ENCODE measurements around the gene BST2. TPM values are rescaled to one million over a fixed set of nuclear protein-coding genes. Genes with fewer than 3 reads are reported as not detected.

Gene BST2
- polyA plus RNA-seq, 1 donor: 31.4 TPM

DNA sequence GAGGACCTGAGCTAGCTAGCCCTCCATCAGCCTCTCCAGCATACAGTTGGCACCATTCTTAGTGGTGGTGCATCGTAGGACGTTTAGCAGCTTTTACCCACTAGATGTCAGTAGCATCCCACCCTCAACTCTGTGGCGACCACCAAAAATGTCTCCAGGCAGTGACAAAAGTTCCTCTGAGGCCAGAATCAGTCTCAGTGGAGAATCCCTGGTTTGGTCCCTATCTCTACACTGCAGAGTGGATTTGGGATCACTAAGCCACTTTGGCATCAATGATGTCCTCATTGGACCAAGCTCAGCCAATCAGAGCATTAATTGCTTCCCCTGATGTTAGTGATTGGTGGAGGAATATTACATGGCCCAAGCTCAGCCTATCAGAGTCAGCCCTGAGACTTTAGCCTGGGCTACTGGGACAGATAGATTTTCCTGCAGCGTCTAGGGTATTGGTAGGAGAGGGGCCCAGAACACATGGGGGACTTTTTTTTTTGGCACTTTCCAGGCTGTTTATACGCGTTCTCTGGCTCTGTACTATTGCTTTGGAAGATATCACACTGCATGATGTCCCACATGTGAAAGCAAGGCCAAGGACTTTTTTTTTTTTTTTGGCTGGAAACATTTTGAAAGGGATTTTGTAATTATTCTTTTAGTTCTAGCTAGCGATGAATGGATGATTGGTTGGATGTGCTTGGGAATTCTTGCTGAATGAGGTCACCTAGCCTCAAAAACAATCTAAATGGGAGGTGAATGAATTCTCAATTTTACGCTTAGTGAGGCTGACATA is 36.0 kb upstream of the BST2 start:
- no peak for DNase-seq
- Histone ChIP-seq H3K9me3 (ENCODE audit: control insufficient read depth, low read depth, low read length) (peaks cover 2% of the 10 kb centered on the region), H3K4me1 (ENCODE audit: control insufficient read depth, insufficient read depth, low read length) (no peaks in the 10 kb centered on the region), H3K27me3 (ENCODE audit: control insufficient read depth, insufficient read depth, low read length) (no peaks in the 10 kb centered on the region), H3K27ac (ENCODE audit: low read length) (no peak overlapping the region), H3K4me3 (ENCODE audit: low read length) (no peak overlapping the region), H3K36me3 (ENCODE audit: control insufficient read depth, insufficient read depth, low read length) (no peaks in the 10 kb centered on the region)
- WGBS (ENCODE audit: insufficient coverage, low lambda C conversion rate): no CpG with 5 or more reads among the region's 8 CpGs

- no CpG with 5 or more reads among the region's 7 CpGs for WGBS (ENCODE audit: insufficient coverage, low lambda C conversion rate)
- DNase-seq: no peak
These were observed 31.4 kb upstream of the BST2 start for GRCh38 chr19:17436874-17437267.

GRCh38 chr19:17436094-17436873 is 30.9 kb upstream of the BST2 start:
- no peak overlapping the region for H3K27ac ChIP-seq (ENCODE audit: low read length)
- no peak for DNase-seq
- WGBS (ENCODE audit: insufficient coverage, low lambda C conversion rate): 100% methylated on average over 1 of the region's 25 CpGs
- H3K9me3 ChIP-seq (ENCODE audit: control insufficient read depth, low read depth, low read length): peaks cover 5% of the 10 kb centered on the region
- no peak overlapping the region for H3K4me3 ChIP-seq (ENCODE audit: low read length)
- no peaks in the 10 kb centered on the region for H3K4me1 ChIP-seq (ENCODE audit: control insufficient read depth, insufficient read depth, low read length)
- no peaks in the 10 kb centered on the region for H3K27me3 ChIP-seq (ENCODE audit: control insufficient read depth, insufficient read depth, low read length)
- no peaks in the 10 kb centered on the region for H3K36me3 ChIP-seq (ENCODE audit: control insufficient read depth, insufficient read depth, low read length)

More at GRCh38 chr19:17436874-17437267, 31.4 kb upstream of the BST2 start:
- no peaks in the 10 kb centered on the region for H3K36me3 ChIP-seq (ENCODE audit: control insufficient read depth, insufficient read depth, low read length)
- H3K27me3 ChIP-seq (ENCODE audit: control insufficient read depth, insufficient read depth, low read length): no peaks in the 10 kb centered on the region
- H3K4me3 ChIP-seq (ENCODE audit: low read length): no peak overlapping the region
- no peak overlapping the region for H3K27ac ChIP-seq (ENCODE audit: low read length)
- peaks cover 5% of the 10 kb centered on the region for H3K9me3 ChIP-seq (ENCODE audit: control insufficient read depth, low read depth, low read length)
- H3K4me1 ChIP-seq (ENCODE audit: control insufficient read depth, insufficient read depth, low read length): no peaks in the 10 kb centered on the region

GRCh38 chr19:17435218-17435617 is 29.8 kb upstream of the BST2 start:
- H3K27ac ChIP-seq (ENCODE audit: low read length): no peak overlapping the region
- DNase-seq: no peak
- H3K4me3 ChIP-seq (ENCODE audit: low read length): no peak overlapping the region
- H3K4me1 ChIP-seq (ENCODE audit: control insufficient read depth, insufficient read depth, low read length): no peaks in the 10 kb centered on the region
- no peaks in the 10 kb centered on the region for H3K27me3 ChIP-seq (ENCODE audit: control insufficient read depth, insufficient read depth, low read length)
- peaks cover 5% of the 10 kb centered on the region for H3K9me3 ChIP-seq (ENCODE audit: control insufficient read depth, low read depth, low read length)
- no peaks in the 10 kb centered on the region for H3K36me3 ChIP-seq (ENCODE audit: control insufficient read depth, insufficient read depth, low read length)
- no CpG with 5 or more reads among the region's 7 CpGs for WGBS (ENCODE audit: insufficient coverage, low lambda C conversion rate)

DNA sequence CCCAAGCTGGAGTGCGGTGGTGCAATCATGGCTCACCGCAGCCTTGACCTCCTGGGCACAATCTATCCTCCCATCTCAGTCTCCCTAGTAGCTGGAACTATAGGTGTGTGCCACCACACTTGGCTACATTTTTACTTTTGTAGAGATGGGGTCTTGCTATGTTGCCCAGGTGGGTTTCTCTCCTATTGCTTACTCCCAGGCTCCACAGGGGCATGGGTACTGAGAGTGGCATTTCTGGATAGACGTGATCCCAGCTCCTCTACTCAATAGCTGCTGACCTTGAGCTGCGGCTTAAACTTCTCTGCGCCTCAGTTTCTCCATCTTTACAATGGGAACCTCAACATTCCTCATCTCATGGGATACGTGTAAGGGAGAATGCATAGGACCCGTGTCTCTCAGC is 26.0 kb upstream of the BST2 start:
- no peaks in the 10 kb centered on the region for H3K4me1 ChIP-seq (ENCODE audit: control insufficient read depth, insufficient read depth, low read length)
- peaks cover 2% of the 10 kb centered on the region for H3K9me3 ChIP-seq (ENCODE audit: control insufficient read depth, low read depth, low read length)
- H3K27ac ChIP-seq (ENCODE audit: low read length): no peak overlapping the region
- H3K27me3 ChIP-seq (ENCODE audit: control insufficient read depth, insufficient read depth, low read length): no peaks in the 10 kb centered on the region
- H3K36me3 ChIP-seq (ENCODE audit: control insufficient read depth, insufficient read depth, low read length): no peaks in the 10 kb centered on the region
- no peak for DNase-seq
- no CpG with 5 or more reads among the region's 7 CpGs for WGBS (ENCODE audit: insufficient coverage, low lambda C conversion rate)
- H3K4me3 ChIP-seq (ENCODE audit: low read length): no peak overlapping the region

DNA sequence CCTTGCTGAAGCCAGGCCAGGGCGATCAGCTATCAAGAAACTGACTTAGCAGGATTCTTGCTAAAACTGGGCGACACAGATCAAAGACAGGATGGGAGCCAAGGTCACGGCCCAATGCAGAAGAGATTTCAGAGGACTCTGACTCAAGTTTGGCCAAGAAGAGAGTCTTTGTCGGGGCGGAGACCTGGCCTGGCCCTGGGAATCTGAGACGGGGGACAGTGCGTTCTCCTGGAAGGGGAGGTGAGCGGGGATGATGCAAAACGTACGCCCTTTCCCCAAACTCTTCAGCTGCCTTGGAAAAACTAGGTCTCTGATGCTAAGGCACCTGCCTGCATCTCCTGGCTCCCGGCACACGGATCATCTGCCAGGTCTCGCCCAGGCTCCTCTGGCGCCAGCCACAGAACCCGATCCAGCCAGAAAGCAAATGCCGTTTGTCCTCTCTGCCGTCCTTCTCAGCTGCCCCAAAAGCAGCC is 24.2 kb upstream of the BST2 start:
- H3K36me3 ChIP-seq (ENCODE audit: control insufficient read depth, insufficient read depth, low read length): no peaks in the 10 kb centered on the region
- DNase-seq: no peak
- no peaks in the 10 kb centered on the region for H3K27me3 ChIP-seq (ENCODE audit: control insufficient read depth, insufficient read depth, low read length)
- H3K4me1 ChIP-seq (ENCODE audit: control insufficient read depth, insufficient read depth, low read length): peaks cover 4% of the 10 kb centered on the region
- H3K9me3 ChIP-seq (ENCODE audit: control insufficient read depth, low read depth, low read length): no peaks in the 10 kb centered on the region
- H3K27ac ChIP-seq (ENCODE audit: low read length): no peak overlapping the region
- WGBS (ENCODE audit: insufficient coverage, low lambda C conversion rate): no CpG with 5 or more reads among the region's 17 CpGs
- H3K4me3 ChIP-seq (ENCODE audit: low read length): no peak overlapping the region

- Histone ChIP-seq H3K27me3 (ENCODE audit: control insufficient read depth, insufficient read depth, low read length) (no peaks in the 10 kb centered on the region), H3K27ac (ENCODE audit: low read length) (no peak overlapping the region), H3K36me3 (ENCODE audit: control insufficient read depth, insufficient read depth, low read length) (peaks cover 13% of the 10 kb centered on the region), H3K9me3 (ENCODE audit: control insufficient read depth, low read depth, low read length) (no peaks in the 10 kb centered on the region), H3K4me3 (ENCODE audit: low read length) (no peak overlapping the region), H3K4me1 (ENCODE audit: control insufficient read depth, insufficient read depth, low read length) (peaks cover 4% of the 10 kb centered on the region)
- peak; percentile 33 to 40 for DNase-seq
- 0% methylated on average over 2 of the region's 27 CpGs for WGBS (ENCODE audit: insufficient coverage, low lambda C conversion rate)
These were observed 19.4 kb upstream of the BST2 start for GRCh38 chr19:17424743-17425365.

DNA sequence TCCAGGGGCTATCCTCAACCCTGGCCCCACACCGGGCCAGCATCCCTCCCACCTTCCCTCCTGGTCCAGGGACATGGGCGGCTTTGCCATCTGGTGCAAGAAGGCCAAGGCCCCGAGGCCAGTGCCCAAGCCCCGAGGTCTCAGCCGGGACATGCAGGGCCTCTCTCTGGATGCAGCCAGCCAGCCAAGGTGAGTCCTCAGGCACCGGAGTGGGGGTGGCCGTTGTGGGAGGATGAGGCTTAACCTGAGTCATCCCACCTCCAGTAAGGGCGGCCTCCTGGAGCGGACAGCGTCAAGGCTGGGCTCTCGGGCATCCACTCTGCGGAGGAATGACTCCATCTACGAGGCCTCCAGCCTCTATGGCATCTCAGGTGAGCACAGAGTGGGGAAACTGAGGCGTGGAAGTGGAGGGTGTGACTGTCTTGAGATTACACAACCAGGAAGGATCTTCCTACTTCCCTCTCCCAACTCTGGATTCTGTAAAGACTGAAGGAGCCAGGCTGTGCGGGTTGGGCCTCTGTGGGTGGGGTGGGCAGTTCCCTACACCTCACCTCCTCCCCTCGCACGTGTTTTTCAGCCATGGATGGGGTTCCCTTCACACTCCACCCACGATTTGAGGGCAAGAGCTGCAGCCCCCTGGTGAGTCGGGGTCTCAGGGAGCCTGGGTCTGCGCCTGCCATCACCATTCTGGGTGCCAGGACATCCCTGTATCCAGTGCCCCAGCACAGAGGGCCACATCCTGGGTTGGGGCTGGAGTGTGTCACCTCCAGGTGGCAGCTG is 18.2 kb upstream of the BST2 start:
- Histone ChIP-seq H3K4me1 (ENCODE audit: control insufficient read depth, insufficient read depth, low read length) (peaks cover 7% of the 10 kb centered on the region), H3K9me3 (ENCODE audit: control insufficient read depth, low read depth, low read length) (no peaks in the 10 kb centered on the region), H3K36me3 (ENCODE audit: control insufficient read depth, insufficient read depth, low read length) (peaks cover 13% of the 10 kb centered on the region), H3K27me3 (ENCODE audit: control insufficient read depth, insufficient read depth, low read length) (no peaks in the 10 kb centered on the region), H3K4me3 (ENCODE audit: low read length) (no peak overlapping the region), H3K27ac (ENCODE audit: low read length) (no peak overlapping the region)
- WGBS (ENCODE audit: insufficient coverage, low lambda C conversion rate): no CpG with 5 or more reads among the region's 20 CpGs
- DNase-seq: no peak

DNA sequence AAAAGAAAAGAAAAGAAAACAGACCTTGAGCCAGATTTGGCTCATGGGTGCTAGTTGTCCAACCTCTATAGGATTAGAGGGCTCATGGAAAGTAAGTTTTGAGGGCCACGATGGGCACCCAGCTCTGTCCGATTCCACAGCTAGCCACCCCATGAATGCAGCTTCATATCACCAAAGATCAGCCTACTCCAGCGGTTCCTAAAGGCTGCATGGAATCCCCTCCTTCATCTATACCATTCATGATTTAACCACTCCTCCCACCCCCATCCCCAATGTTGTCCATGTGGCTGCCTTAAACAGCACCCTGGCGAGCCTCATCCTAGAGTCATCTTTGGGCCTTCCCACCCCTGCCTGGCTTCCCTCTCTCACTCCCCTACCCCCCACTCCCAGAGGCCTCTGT is 16.5 kb upstream of the BST2 start:
- no CpG with 5 or more reads among the region's 4 CpGs for WGBS (ENCODE audit: insufficient coverage, low lambda C conversion rate)
- DNase-seq: no peak
- H3K4me3 ChIP-seq (ENCODE audit: low read length): no peak overlapping the region
- H3K36me3 ChIP-seq (ENCODE audit: control insufficient read depth, insufficient read depth, low read length): peaks cover 13% of the 10 kb centered on the region
- H3K4me1 ChIP-seq (ENCODE audit: control insufficient read depth, insufficient read depth, low read length): peaks cover 7% of the 10 kb centered on the region
- no peaks in the 10 kb centered on the region for H3K27me3 ChIP-seq (ENCODE audit: control insufficient read depth, insufficient read depth, low read length)
- no peak overlapping the region for H3K27ac ChIP-seq (ENCODE audit: low read length)
- no peaks in the 10 kb centered on the region for H3K9me3 ChIP-seq (ENCODE audit: control insufficient read depth, low read depth, low read length)

- Histone ChIP-seq H3K4me1 (ENCODE audit: control insufficient read depth, insufficient read depth, low read length) (peaks cover 7% of the 10 kb centered on the region), H3K4me3 (ENCODE audit: low read length) (peak overlapping the region; percentile 75), H3K27me3 (ENCODE audit: control insufficient read depth, insufficient read depth, low read length) (peaks cover 2% of the 10 kb centered on the region), H3K27ac (ENCODE audit: low read length) (no peak overlapping the region), H3K9me3 (ENCODE audit: control insufficient read depth, low read depth, low read length) (no peaks in the 10 kb centered on the region), H3K36me3 (ENCODE audit: control insufficient read depth, insufficient read depth, low read length) (peaks cover 13% of the 10 kb centered on the region)
- no CpG with 5 or more reads among the region's 25 CpGs for WGBS (ENCODE audit: insufficient coverage, low lambda C conversion rate)
- peak in 1 of 2 donors; percentile 48 for DNase-seq
These were observed 15.1 kb upstream of the BST2 start for GRCh38 chr19:17420475-17420924.
